Smooth muscle cell (in vitro differentiated cells): Measurements from ENCODE around the gene TLE2. TPM values are rescaled to one million over a fixed set of nuclear protein-coding genes. Genes with fewer than 3 reads are reported as not detected.
A peak's percentile ranks its signal among the peaks of the same experiment; 100 is the strongest.

Experiments
- DNase-seq: peaks from one replicate; lab custom pipeline; 2025; ENCODE audit not compliant: unreplicated experiment; lab: John Stamatoyannopoulos, UW
- H2AFZ ChIP-seq: fragments of 200-600 bp; sonication (generic); 2 replicates; pipeline ENCODE4 v1.6.0; 2016; ENCODE audit warnings: antibody characterized with exemption, low read depth, mild to moderate bottlenecking
- H3F3A ChIP-seq: fragments of 200-600 bp; sonication (generic); 2 replicates; pipeline ENCODE4 v1.6.0; 2017; ENCODE audit warnings: antibody characterized with exemption, low read depth
- H3K27ac ChIP-seq: fragments of 200-600 bp; sonication (generic); 2 replicates; pipeline ENCODE4 v1.5.1; 2016; ENCODE audit warnings: low read depth, mild to moderate bottlenecking
- H3K27me3 ChIP-seq: fragments of 200-600 bp; sonication (generic); 2 replicates; pipeline ENCODE4 v1.6.1; 2016; ENCODE audit warnings: low read depth, mild to moderate bottlenecking
- H3K36me3 ChIP-seq: fragments of 200-600 bp; sonication (generic); 2 replicates; pipeline ENCODE4 v1.5.1; 2016; ENCODE audit warnings: low read depth
- H3K4me1 ChIP-seq: fragments of 200-600 bp; sonication (generic); 2 replicates; pipeline ENCODE4 v1.5.1; 2016; ENCODE audit warnings: low read depth
- H3K4me2 ChIP-seq: fragments of 200-600 bp; sonication (generic); 2 replicates; pipeline ENCODE4 v1.6.0; 2016; ENCODE audit warnings: mild to moderate bottlenecking
- H3K4me3 ChIP-seq: fragments of 200-600 bp; sonication (generic); 2 replicates; pipeline ENCODE4 v1.5.1; 2016; ENCODE audit warnings: mild to moderate bottlenecking
- H3K79me2 ChIP-seq: fragments of 200-600 bp; sonication (generic); 2 replicates; pipeline ENCODE4 v1.6.0; 2016; ENCODE audit warnings: low read depth, mild to moderate bottlenecking
- H3K9ac ChIP-seq: fragments of 200-600 bp; sonication (generic); 2 replicates; pipeline ENCODE4 v1.6.0; 2016; ENCODE audit warnings: low read depth
- H3K9me3 ChIP-seq: fragments of 200-600 bp; sonication (generic); replicated peaks from 2 replicates; pipeline ENCODE4 v1.5.1; 2016; ENCODE audit warnings: low read depth
- H4K20me1 ChIP-seq: fragments of 200-600 bp; sonication (generic); 2 replicates; pipeline ENCODE4 v1.6.0; 2016; ENCODE audit warnings: low read depth
- WGBS: methylation state at CpG from one replicate; pipeline ENCODE4 v1.1.7; 2016; ENCODE audit warnings: low lambda C conversion rate; 5-methylcytosine and 5-hydroxymethylcytosine counted together
- polyA plus RNA-seq: library from polyadenylated mRNA; unstranded; fragments of >200 nt; fragmentation: Nextera tagmentation; extraction: Ambion mirVana; gene quantifications from 2 replicates; pipeline ENCODE4 v1.2.1, GENCODE V29; 2016
- total RNA-seq: library from RNA; depleted of rRNA; stranded (reverse); fragments of >200 nt; gene quantifications from 2 replicates; pipeline ENCODE4 v1.2.3, GENCODE V29; 2014
- TF ChIP-seq, protein P1 (sequence below): fragments of 200-600 bp; sonication (generic); IDR thresholded peaks from 2 replicates; pipeline ENCODE4 v1.5.1; 2017; ENCODE audit warnings: borderline replicate concordance, mild to moderate bottlenecking, antibody characterized with exemption; ENCODE audit not compliant: insufficient read depth, poor library complexity, severe bottlenecking

Gene TLE2
- total and polyA plus RNA-seq, 2 experiments from 2014 or later: 7.1 to 14.9 TPM

DNA sequence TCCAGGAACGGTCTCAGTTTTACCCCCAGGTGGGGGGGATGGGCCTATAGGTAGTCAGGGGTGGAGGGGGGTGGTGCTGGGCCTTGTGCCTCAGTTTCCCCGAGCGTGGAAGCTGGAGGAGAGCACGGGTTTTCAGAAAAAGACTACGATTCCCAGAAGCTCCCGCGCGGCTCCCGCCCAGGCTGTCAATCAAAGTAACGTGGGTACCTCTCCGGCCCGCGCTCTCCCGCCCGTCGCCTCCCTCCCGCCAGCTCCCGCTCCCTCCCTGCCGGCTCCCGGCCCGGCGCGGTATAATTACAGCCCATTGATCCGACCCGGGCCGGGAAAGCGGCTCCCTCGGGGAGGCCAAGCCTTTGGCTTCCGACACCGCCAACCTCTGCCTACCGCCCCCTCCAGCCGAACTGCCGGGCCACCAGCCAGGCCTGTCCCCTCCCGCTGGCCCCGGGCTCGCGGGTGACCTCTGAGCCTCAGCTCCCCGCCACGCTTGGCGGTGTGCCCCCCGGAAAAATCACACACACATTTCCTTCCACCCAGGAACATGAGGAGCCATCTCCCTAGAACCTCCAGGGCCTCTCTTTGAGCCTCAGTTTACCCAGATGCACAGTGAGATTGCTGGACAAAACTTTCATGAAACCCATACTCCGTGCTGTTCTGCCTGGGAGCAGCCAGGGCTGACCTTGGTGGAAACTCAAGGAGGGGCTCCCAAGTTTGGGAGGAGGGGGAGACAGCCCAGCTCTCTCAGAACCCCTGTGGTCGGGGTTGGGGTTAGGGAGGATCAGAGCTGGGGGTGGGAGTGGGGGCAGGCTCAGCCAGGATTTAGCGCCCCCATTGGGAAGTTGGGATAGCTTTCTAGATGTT lies 7.3 kb upstream of the TLE2 start:
- H3K36me3 ChIP-seq: no peaks in the 10 kb centered on the region

DNA sequence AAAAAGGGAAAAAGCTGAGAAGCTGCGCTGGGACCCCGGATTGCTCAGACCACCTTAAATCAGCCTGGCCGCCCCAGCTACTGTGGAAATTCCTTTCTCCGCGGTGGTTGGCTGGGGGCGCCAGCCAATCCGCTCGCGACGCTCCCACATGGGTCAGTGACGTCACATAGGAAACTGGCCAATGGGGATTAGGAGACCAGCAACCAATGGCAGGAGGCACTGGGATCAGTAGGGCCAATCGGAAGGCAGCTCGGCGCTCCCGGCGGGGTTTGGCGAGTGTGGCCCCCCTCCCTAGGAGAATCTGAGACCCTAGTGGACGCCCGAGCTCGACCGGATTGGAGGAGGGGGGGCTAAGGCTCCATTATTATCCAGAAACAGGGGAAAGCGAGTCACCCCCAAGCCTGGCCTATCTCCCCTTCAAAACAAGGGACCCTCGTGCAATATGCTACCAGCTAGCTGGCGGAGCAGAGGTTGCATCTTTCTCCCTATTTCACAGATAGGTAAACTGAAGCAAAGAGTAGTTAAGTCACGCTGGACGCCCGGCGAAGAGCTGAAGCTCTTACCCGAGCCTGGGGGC lies 6.5 kb upstream of the TLE2 start:
- Histone ChIP-seq H4K20me1 (no peaks in the 10 kb centered on the region), H3K36me3 (no peaks in the 10 kb centered on the region), H3K4me1 (peaks cover 6% of the 10 kb centered on the region), H3K9ac (peak overlapping the region; percentile 76), H3K79me2 (no peaks in the 10 kb centered on the region), H3K27me3 (peaks cover 3% of the 10 kb centered on the region), H3F3A (peaks cover 20% of the 10 kb centered on the region), H3K9me3 (no peaks in the 10 kb centered on the region), H3K4me3 (peak overlapping the region; percentile 62), H3K27ac (peak overlapping the region; percentile 64), H2AFZ (peak overlapping the region; percentile 86), H3K4me2 (peak overlapping the region; percentile 95)
- under 1% methylated on average over 29 of the region's 29 CpGs for WGBS
- TF ChIP-seq, protein P1, sequence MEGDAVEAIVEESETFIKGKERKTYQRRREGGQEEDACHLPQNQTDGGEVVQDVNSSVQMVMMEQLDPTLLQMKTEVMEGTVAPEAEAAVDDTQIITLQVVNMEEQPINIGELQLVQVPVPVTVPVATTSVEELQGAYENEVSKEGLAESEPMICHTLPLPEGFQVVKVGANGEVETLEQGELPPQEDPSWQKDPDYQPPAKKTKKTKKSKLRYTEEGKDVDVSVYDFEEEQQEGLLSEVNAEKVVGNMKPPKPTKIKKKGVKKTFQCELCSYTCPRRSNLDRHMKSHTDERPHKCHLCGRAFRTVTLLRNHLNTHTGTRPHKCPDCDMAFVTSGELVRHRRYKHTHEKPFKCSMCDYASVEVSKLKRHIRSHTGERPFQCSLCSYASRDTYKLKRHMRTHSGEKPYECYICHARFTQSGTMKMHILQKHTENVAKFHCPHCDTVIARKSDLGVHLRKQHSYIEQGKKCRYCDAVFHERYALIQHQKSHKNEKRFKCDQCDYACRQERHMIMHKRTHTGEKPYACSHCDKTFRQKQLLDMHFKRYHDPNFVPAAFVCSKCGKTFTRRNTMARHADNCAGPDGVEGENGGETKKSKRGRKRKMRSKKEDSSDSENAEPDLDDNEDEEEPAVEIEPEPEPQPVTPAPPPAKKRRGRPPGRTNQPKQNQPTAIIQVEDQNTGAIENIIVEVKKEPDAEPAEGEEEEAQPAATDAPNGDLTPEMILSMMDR: no peak
- DNase-seq: peak; percentile 86

More for the DNA sequence above, 7.3 kb upstream of the TLE2 start:
- peak; percentile 82 for DNase-seq
- no peaks in the 10 kb centered on the region for H3K9me3 ChIP-seq
- H3K4me2 ChIP-seq: peak overlapping the region; percentile 95
- H2AFZ ChIP-seq: peak overlapping the region; percentile 88
- H3K27me3 ChIP-seq: no peaks in the 10 kb centered on the region
- peak overlapping the region; percentile 55 for H3K27ac ChIP-seq
- peaks cover 6% of the 10 kb centered on the region for H3K4me1 ChIP-seq
- H3K79me2 ChIP-seq: no peaks in the 10 kb centered on the region
- peak overlapping the region; percentile 55 for H3K9ac ChIP-seq
- TF ChIP-seq, protein P1: no peak
- 0% methylated on average over 18 of the region's 44 CpGs for WGBS
- H3K4me3 ChIP-seq: peak overlapping the region; percentile 62
- peaks cover 20% of the 10 kb centered on the region for H3F3A ChIP-seq
- H4K20me1 ChIP-seq: no peaks in the 10 kb centered on the region

DNA sequence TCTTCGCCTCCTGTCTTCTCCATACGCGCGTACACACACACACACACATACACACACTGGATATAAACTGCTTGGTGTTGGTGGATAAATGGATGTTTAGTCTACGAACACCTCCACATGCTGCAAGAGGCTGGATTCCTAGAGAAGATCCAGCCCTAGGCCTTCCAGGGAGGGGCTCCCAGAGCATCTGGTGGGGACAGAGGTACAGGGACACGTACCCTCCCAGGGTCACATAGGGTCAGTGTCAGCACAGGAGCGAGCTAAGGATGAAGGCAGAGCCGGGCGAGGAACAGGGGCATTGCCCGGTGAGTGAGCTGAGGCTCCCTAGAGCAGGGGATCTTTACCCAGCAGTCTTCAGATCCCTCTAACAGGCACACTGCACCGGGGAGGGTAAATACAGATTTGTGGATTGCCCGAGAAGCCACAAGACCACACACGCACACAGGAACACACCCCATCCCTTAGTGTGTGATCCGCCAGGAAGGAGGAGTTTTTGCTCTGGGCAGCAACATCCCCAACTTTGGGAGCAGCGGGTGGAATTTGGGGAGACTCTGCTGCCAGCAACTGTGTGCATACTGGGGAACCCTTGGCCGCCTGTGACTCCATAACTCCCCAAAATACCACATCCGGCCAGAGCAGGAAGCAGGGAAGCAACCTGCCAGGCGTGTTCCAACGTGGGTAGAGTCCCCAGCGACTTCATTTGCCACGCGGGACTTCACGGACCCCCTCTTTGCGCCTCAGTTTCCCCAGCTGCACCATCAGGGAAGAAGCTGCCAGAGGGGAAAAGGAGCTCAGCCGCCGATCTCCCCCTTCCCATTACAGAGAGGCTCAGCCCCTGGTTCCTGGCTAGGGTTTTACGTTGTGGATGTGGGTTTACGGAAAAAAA lies 5.8 kb upstream of the TLE2 start:
- WGBS: 5% methylated on average over 28 of the region's 28 CpGs
- Histone ChIP-seq H3K9me3 (no peaks in the 10 kb centered on the region), H3K9ac (peak overlapping the region; percentile 76), H3K4me1 (peaks cover 6% of the 10 kb centered on the region), H3K4me3 (peak overlapping the region; percentile 62), H3K27ac (peak overlapping the region; percentile 64), H3K79me2 (no peaks in the 10 kb centered on the region), H4K20me1 (no peaks in the 10 kb centered on the region), H2AFZ (peak overlapping the region; percentile 62), H3K36me3 (no peaks in the 10 kb centered on the region), H3K4me2 (peak overlapping the region; percentile 90), H3F3A (peaks cover 20% of the 10 kb centered on the region), H3K27me3 (peaks cover 10% of the 10 kb centered on the region)
- TF ChIP-seq, protein P1: no peak
- DNase-seq: no peak
